ENCODE data around the gene MPST. TPM values are rescaled to one million over a fixed set of nuclear protein-coding genes. Genes with fewer than 3 reads are reported as not detected.

The MPST gene
- polyA plus RNA-seq, 1 donor (not counting 4 experiments of a cell fraction or from before 2014, with no cell fraction given), result 23.5 TPM

GRCh38 chr22:36991206-36991605, 28.3 kb upstream of the MPST start:
- TF ChIP-seq EZH2 (IDR thresholded peaks at IDR 0.05; ENCODE audit: low read length) (no peak), CTCF (optimal IDR thresholded peaks at IDR 0.05 in 1 of 3, IDR thresholded peaks at IDR 0.05 in 1 of 3, conservative IDR thresholded peaks at IDR 0.05 in 1 of 3; ENCODE audit: extremely low read depth in 1 of 3, insufficient read depth in 2 of 3, low read length in 3 of 3) (no peak)
- Histone ChIP-seq H3K4me1 (ENCODE audit: control insufficient read depth, extremely low read depth, insufficient read depth, low read length) (no peaks in the 10 kb centered on the region), H3K4me3 (ENCODE audit: control insufficient read depth in 2 of 3, extremely low read depth in 1 of 3, insufficient read depth in 2 of 3, low read depth in 1 of 3, low read length in 3 of 3) (no peak overlapping the region), H2AFZ (ENCODE audit: control insufficient read depth, low read length) (no peak overlapping the region), H3K79me2 (ENCODE audit: control insufficient read depth, insufficient read depth, low read length) (no peaks in the 10 kb centered on the region), H4K20me1 (ENCODE audit: control insufficient read depth, extremely low read depth, insufficient read depth, low read length) (no peaks in the 10 kb centered on the region), H3K4me2 (ENCODE audit: control insufficient read depth, extremely low read depth, insufficient read depth, low read depth, low read length) (no peak overlapping the region), H3K9me3 (ENCODE audit: control insufficient read depth, low read depth, low read length) (no peaks in the 10 kb centered on the region), H3K27ac (ENCODE audit: control insufficient read depth, insufficient read depth, low read length) (no peak overlapping the region), H3K9me1 (ENCODE audit: control insufficient read depth, extremely low read depth, insufficient read depth, low read length) (no peaks in the 10 kb centered on the region), H3K27me3 (ENCODE audit: control insufficient read depth, extremely low read depth, insufficient read depth, low read length) (peaks cover 4% of the 10 kb centered on the region), H3K9ac (ENCODE audit: control insufficient read depth, extremely low read depth, insufficient read depth, low read length) (no peak overlapping the region), H3K36me3 (ENCODE audit: control insufficient read depth in 2 of 2, extremely low read depth in 1 of 2, insufficient read depth in 2 of 2, low read length in 2 of 2) (no peaks in the 10 kb centered on the region)
- FAIRE-seq (no peak), DNase-seq (ENCODE audit: low read depth, low spot score) (no peak)
- dilution Hi-C loops (cut with MboI; ENCODE audit: extremely low pct_ligation_motif_present, low sequenced_read_pairs), result no loop called here

- Histone ChIP-seq H3K27ac (ENCODE audit: control insufficient read depth, insufficient read depth, low read length) (no peak overlapping the region), H4K20me1 (ENCODE audit: control insufficient read depth, extremely low read depth, insufficient read depth, low read length) (no peaks in the 10 kb centered on the region), H2AFZ (ENCODE audit: control insufficient read depth, low read length) (no peak overlapping the region), H3K36me3 (ENCODE audit: control insufficient read depth in 2 of 2, extremely low read depth in 1 of 2, insufficient read depth in 2 of 2, low read length in 2 of 2) (no peaks in the 10 kb centered on the region), H3K4me1 (ENCODE audit: control insufficient read depth, extremely low read depth, insufficient read depth, low read length) (peaks cover 6% of the 10 kb centered on the region), H3K27me3 (ENCODE audit: control insufficient read depth, extremely low read depth, insufficient read depth, low read length) (peaks cover 4% of the 10 kb centered on the region), H3K79me2 (ENCODE audit: control insufficient read depth, insufficient read depth, low read length) (no peaks in the 10 kb centered on the region), H3K4me3 (ENCODE audit: control insufficient read depth in 2 of 3, extremely low read depth in 1 of 3, insufficient read depth in 2 of 3, low read depth in 1 of 3, low read length in 3 of 3) (no peak overlapping the region), H3K9me3 (ENCODE audit: control insufficient read depth, low read depth, low read length) (no peaks in the 10 kb centered on the region), H3K9me1 (ENCODE audit: control insufficient read depth, extremely low read depth, insufficient read depth, low read length) (no peaks in the 10 kb centered on the region), H3K4me2 (ENCODE audit: control insufficient read depth, extremely low read depth, insufficient read depth, low read depth, low read length) (no peak overlapping the region), H3K9ac (ENCODE audit: control insufficient read depth, extremely low read depth, insufficient read depth, low read length) (no peak overlapping the region)
- TF ChIP-seq EZH2 (IDR thresholded peaks at IDR 0.05; ENCODE audit: low read length), result no peak
- TF ChIP-seq CTCF (optimal IDR thresholded peaks at IDR 0.05 in 1 of 3, IDR thresholded peaks at IDR 0.05 in 1 of 3, conservative IDR thresholded peaks at IDR 0.05 in 1 of 3; ENCODE audit: extremely low read depth in 1 of 3, insufficient read depth in 2 of 3, low read length in 3 of 3), result no peak
- dilution Hi-C loops (cut with MboI; ENCODE audit: extremely low pct_ligation_motif_present, low sequenced_read_pairs), result no loop called here
- no peak for DNase-seq (ENCODE audit: low read depth, low spot score)
- no peak for FAIRE-seq
Observed at GRCh38 chr22:36997746-36998145, 21.8 kb upstream of the MPST start.

Data from keratinocyte (primary cell).